ENCODE measurements around the gene TBC1D4.

DNA sequence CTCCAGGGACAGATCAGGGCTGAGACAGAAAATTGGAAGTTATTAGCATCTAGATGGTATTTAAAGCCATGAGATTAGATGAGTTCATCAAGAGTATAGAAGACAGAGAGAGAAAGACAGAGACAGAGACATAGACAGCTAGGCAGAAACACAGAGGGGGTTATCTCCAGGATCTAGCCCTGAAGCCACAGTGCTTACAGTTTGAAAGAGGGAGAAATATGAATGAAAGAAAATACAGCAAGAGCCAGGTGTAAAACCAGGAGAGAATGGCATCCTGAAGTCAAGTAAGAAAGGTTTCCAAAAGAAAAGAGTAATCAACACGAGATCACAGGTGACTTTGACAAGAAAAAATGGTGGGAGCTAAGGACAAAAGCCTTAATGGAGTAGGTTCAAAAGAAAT, 111.2 kb downstream of the TBC1D4 start:
- TF ChIP-seq, protein P1, sequence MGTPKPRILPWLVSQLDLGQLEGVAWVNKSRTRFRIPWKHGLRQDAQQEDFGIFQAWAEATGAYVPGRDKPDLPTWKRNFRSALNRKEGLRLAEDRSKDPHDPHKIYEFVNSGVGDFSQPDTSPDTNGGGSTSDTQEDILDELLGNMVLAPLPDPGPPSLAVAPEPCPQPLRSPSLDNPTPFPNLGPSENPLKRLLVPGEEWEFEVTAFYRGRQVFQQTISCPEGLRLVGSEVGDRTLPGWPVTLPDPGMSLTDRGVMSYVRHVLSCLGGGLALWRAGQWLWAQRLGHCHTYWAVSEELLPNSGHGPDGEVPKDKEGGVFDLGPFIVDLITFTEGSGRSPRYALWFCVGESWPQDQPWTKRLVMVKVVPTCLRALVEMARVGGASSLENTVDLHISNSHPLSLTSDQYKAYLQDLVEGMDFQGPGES (IDR thresholded peaks at IDR 0.05; ENCODE audit: low read depth, low read length): no peak
- TF ChIP-seq, protein P2, sequence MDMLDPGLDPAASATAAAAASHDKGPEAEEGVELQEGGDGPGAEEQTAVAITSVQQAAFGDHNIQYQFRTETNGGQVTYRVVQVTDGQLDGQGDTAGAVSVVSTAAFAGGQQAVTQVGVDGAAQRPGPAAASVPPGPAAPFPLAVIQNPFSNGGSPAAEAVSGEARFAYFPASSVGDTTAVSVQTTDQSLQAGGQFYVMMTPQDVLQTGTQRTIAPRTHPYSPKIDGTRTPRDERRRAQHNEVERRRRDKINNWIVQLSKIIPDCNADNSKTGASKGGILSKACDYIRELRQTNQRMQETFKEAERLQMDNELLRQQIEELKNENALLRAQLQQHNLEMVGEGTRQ (IDR thresholded peaks at IDR 0.05; ENCODE audit: borderline replicate concordance, low read depth, low read length): no peak
- TF ChIP-seq, protein P3, sequence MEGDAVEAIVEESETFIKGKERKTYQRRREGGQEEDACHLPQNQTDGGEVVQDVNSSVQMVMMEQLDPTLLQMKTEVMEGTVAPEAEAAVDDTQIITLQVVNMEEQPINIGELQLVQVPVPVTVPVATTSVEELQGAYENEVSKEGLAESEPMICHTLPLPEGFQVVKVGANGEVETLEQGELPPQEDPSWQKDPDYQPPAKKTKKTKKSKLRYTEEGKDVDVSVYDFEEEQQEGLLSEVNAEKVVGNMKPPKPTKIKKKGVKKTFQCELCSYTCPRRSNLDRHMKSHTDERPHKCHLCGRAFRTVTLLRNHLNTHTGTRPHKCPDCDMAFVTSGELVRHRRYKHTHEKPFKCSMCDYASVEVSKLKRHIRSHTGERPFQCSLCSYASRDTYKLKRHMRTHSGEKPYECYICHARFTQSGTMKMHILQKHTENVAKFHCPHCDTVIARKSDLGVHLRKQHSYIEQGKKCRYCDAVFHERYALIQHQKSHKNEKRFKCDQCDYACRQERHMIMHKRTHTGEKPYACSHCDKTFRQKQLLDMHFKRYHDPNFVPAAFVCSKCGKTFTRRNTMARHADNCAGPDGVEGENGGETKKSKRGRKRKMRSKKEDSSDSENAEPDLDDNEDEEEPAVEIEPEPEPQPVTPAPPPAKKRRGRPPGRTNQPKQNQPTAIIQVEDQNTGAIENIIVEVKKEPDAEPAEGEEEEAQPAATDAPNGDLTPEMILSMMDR (IDR thresholded peaks at IDR 0.05): no peak
- TF ChIP-seq RXRA (IDR thresholded peaks at IDR 0.05; ENCODE audit: borderline replicate concordance, low read depth) (no peak), RFX5 (IDR thresholded peaks at IDR 0.05; ENCODE audit: low read length) (no peak), SMC3 (IDR thresholded peaks at IDR 0.05; ENCODE audit: low read depth, low read length) (no peak), TEAD4 (IDR thresholded peaks at IDR 0.05; ENCODE audit: borderline replicate concordance, insufficient read depth) (no peak)
- TF ChIP-seq, protein P4, sequence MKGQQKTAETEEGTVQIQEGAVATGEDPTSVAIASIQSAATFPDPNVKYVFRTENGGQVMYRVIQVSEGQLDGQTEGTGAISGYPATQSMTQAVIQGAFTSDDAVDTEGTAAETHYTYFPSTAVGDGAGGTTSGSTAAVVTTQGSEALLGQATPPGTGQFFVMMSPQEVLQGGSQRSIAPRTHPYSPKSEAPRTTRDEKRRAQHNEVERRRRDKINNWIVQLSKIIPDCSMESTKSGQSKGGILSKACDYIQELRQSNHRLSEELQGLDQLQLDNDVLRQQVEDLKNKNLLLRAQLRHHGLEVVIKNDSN (IDR thresholded peaks at IDR 0.05; ENCODE audit: borderline replicate concordance, low read depth): no peak

Data from SK-N-SH (cell line).